SK-N-SH (cell line): ENCODE measurements around the gene FBXW10B.
"Not testable (repeated sequence)": the region's sequence is repeated elsewhere in the genome, so short reads cannot be mapped to it uniquely, and the experiment has no call there.

Experiments
- MXI1 ChIP-seq: IDR thresholded peaks from 2 replicates; pipeline ENCODE4 v1.6.1; 2012; ENCODE audit warnings: mild to moderate bottlenecking, low read depth, low read length, improper control_type of control experiment
- POLR2AphosphoS5 ChIP-seq: IDR thresholded peaks from 2 replicates; pipeline ENCODE4 v1.6.1; 2012; ENCODE audit warnings: low read depth, low read length
- TAF1 ChIP-seq: IDR thresholded peaks from 2 replicates; pipeline ENCODE4 v1.6.1; 2012; ENCODE audit warnings: low read depth, mild to moderate bottlenecking, low read length, moderate library complexity, borderline replicate concordance
- TF ChIP-seq, protein P1 (sequence below): fragments of 200-600 bp; sonication (generic); IDR thresholded peaks from 2 replicates; pipeline ENCODE4 v1.6.1; 2017; ENCODE audit warnings: antibody characterized with exemption, mild to moderate bottlenecking, moderate library complexity
- TF ChIP-seq, protein P2 (sequence below): IDR thresholded peaks from 2 replicates; pipeline ENCODE4 v1.6.1; 2012; ENCODE audit warnings: mild to moderate bottlenecking, low read depth, low read length, moderate library complexity
- TF ChIP-seq, protein P3 (sequence below): fragments of 150-350 bp; IDR thresholded peaks from 2 replicates; pipeline ENCODE4 v1.6.1; 2017; ENCODE audit warnings: antibody characterized with exemption, low read length, low read depth, borderline replicate concordance

DNA sequence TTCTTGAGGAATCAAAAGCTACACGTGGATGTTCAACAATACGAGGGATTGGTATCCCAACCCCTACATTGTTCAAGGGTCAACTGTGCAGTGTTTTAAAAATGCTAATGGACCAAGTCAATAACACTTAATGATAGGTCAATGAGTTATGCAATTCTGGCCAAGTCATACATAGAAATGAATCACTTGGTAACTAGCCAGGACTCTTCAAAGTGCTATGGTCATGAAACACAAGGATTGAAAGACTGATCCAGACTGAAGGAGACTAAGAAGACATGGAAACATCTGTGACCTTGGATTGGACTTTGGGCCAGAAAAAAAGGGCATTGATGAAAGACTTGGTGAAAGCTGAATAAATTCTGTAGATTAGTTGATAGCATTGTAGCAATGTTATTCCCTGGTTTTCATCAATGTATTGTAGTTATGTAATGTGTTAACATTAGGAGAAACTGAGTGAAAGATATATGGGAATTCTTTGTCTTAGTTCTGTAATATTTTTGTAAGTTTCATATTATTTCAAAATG, 11.5 kb upstream of the FBXW10B start:
- TF ChIP-seq TAF1, POLR2AphosphoS5, MXI1: not testable (repeated sequence)
- TF ChIP-seq, protein P1, sequence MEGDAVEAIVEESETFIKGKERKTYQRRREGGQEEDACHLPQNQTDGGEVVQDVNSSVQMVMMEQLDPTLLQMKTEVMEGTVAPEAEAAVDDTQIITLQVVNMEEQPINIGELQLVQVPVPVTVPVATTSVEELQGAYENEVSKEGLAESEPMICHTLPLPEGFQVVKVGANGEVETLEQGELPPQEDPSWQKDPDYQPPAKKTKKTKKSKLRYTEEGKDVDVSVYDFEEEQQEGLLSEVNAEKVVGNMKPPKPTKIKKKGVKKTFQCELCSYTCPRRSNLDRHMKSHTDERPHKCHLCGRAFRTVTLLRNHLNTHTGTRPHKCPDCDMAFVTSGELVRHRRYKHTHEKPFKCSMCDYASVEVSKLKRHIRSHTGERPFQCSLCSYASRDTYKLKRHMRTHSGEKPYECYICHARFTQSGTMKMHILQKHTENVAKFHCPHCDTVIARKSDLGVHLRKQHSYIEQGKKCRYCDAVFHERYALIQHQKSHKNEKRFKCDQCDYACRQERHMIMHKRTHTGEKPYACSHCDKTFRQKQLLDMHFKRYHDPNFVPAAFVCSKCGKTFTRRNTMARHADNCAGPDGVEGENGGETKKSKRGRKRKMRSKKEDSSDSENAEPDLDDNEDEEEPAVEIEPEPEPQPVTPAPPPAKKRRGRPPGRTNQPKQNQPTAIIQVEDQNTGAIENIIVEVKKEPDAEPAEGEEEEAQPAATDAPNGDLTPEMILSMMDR: not testable (repeated sequence)
- TF ChIP-seq, protein P2, sequence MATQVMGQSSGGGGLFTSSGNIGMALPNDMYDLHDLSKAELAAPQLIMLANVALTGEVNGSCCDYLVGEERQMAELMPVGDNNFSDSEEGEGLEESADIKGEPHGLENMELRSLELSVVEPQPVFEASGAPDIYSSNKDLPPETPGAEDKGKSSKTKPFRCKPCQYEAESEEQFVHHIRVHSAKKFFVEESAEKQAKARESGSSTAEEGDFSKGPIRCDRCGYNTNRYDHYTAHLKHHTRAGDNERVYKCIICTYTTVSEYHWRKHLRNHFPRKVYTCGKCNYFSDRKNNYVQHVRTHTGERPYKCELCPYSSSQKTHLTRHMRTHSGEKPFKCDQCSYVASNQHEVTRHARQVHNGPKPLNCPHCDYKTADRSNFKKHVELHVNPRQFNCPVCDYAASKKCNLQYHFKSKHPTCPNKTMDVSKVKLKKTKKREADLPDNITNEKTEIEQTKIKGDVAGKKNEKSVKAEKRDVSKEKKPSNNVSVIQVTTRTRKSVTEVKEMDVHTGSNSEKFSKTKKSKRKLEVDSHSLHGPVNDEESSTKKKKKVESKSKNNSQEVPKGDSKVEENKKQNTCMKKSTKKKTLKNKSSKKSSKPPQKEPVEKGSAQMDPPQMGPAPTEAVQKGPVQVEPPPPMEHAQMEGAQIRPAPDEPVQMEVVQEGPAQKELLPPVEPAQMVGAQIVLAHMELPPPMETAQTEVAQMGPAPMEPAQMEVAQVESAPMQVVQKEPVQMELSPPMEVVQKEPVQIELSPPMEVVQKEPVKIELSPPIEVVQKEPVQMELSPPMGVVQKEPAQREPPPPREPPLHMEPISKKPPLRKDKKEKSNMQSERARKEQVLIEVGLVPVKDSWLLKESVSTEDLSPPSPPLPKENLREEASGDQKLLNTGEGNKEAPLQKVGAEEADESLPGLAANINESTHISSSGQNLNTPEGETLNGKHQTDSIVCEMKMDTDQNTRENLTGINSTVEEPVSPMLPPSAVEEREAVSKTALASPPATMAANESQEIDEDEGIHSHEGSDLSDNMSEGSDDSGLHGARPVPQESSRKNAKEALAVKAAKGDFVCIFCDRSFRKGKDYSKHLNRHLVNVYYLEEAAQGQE: not testable (repeated sequence)
- TF ChIP-seq, protein P3, sequence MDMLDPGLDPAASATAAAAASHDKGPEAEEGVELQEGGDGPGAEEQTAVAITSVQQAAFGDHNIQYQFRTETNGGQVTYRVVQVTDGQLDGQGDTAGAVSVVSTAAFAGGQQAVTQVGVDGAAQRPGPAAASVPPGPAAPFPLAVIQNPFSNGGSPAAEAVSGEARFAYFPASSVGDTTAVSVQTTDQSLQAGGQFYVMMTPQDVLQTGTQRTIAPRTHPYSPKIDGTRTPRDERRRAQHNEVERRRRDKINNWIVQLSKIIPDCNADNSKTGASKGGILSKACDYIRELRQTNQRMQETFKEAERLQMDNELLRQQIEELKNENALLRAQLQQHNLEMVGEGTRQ: not testable (repeated sequence)
